ENCODE measurements around the gene KRT76.
"Not testable (repeated sequence)": the region's sequence is repeated elsewhere in the genome, so short reads cannot be mapped to it uniquely, and the experiment has no call there.

KRT76 gene

GRCh38 chr12:52796429-52796794, 19.3 kb upstream of the KRT76 start:
- DNase-seq = no peak

- DNase-seq = no peak
Observed at GRCh38 chr12:52795694-52796428, 18.7 kb upstream of the KRT76 start, which contains the start of gene KRT3. Gene KRT3 (minus strand): TSS chr12:52796117. CDS start chr12:52796042, 75 bp downstream.

DNA sequence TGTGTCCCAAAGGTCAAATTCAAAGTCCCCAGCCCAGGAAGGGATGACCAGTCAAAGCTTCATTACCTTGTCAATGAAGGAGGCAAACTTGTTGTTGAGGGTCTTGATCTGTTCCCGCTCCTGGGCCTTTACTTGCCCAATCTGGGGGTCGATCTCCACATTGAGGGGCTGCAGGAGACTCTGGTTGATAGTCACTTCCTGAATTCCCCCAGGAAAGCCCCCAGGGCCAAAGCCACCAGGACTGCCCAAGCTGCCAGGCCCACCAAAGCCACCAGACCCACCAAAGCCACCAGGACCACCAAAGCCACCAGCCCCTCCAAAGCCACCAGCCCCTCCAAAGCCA, 18.2 kb upstream of the KRT76 start:
- DNase-seq = not testable (repeated sequence)

DNA sequence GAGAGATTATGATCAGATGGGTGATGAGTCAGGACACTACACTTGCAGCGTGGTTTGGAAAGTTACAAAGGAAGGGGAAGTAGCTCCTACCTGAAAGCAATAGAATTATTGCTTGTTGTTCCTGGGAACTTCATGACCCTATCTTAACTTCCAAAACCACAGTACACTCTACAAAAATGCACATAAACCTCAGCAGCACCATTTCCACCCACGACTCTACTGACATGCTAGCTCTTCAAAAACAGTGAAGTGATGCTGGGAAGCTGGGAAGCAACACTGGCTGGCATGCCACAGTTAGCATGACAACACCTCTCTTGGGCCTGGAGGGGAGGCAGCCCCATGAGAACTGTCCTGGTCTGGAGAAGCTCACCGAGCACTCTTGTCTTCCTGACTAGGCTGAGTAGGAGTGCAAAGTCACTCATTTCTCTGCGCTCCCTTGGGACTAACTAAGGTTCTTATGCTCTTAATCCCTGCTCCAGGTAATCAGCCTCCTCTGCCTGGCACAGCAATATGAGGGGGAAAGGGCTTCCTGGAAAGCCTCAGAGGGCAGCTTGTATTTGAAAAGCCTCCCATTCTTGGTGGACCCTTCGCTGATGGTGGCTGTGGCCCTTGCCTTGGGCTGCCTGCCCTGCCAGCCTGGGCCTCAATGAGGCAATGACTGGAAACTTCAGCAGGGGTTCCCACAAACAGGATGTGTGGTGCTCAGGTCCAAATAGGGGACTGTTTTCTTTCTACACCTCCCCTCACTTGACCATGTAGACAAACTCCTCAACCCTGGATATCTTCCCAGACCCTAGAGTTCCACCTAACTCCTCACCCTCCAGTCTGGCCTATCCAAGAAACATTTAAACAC, 17.6 kb upstream of the KRT76 start:
- DNase-seq = no peak

- no peak for DNase-seq
Observed at GRCh38 chr12:52792185-52793029, 15.3 kb upstream of the KRT76 start.

DNA sequence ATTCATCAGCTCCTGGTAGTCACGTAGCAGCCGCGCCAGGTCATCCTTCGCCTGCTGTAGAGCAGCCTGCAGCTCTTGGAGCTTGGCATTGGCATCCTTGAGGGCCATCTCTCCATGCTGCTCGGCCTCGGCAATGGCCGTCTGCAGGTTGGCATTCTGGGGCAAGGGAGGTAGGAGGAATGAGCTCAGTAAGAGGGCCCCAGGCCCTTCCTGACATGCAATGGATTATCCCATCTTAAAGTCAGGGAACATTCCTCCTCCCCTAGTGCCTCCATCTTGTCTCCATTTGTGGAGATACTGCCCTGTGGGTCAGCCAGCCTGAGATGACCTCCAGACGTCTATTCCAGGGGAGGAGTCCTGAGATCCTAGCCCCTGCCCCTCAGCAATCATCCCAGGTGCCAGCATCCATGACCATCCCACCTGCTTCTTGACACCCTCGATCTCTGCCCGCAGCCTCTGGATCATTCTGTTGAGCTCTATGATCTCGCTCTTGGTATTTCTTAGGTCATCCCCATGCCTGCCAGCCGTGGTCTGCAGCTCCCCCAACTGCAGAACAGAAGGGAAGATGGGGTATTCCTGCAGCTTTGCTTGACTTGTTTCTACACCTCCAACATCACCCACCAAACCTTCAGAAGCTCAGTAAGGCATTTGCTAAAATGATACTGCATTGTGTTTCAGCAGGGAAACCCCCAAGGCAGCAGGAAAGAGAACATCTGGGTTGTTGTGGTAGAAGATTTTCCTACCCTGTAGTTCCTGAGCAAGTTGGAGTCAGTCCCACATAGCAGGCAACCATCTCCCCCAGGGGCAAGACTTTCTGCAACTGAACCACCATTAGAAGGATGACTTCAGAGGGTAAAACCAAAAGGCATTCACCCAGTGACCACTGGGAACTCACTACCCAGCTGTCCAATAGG, 14.4 kb upstream of the KRT76 start:
- DNase-seq = no peak

GRCh38 chr12:52790427-52791270, 13.5 kb upstream of the KRT76 start:
- DNase-seq = no peak

- no peak for DNase-seq
Observed at GRCh38 chr12:52789637-52790426, 12.7 kb upstream of the KRT76 start.

GRCh38 chr12:52788876-52789636, 11.9 kb upstream of the KRT76 start:
- DNase-seq = no peak

GRCh38 chr12:52788192-52788875, 11.2 kb upstream of the KRT76 start:
- no peak for DNase-seq

DNA sequence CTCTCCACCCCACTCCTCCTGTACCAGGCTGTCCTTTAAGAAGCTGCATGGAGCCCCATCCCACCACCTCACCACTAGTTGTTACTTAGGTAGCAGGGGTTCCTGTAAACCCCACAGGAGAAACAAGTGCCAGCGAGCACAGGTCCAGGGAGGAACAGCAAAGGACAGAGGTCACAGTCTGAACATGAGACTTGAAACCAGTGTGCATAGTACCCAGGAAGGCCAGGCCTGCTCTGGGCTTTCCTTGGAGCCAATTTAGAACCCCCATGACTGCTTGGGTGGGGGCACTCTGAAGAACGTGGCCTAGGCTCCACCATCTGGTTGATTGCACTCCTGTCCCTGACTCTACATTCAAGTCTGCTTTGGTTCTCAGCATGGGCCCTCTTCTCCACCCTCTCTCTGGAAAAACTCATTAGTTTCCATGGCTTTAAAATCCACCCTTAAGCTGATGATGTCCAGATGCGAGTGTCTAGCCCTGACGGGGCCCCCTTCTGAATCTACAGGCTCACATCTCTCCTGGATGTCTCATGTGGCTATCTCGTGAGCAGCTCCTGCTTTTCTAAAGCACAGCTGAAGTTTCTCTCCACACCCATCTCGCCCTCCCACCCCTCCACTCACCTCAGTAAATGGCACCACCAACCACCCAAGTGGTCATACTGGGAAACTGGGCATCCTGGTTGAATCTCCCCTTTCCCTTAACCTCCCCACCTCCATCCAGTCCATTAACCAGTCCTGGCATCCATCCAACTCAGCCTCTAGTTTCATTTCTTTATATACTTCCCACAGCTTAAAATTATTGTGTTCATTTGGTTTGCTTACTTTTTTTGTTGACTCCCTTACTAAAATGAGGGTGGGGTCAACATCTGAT, 10.4 kb upstream of the KRT76 start:
- DNase-seq = no peak

GRCh38 chr12:52784909-52785308, 7.8 kb upstream of the KRT76 start:
- no peak for DNase-seq

DNA sequence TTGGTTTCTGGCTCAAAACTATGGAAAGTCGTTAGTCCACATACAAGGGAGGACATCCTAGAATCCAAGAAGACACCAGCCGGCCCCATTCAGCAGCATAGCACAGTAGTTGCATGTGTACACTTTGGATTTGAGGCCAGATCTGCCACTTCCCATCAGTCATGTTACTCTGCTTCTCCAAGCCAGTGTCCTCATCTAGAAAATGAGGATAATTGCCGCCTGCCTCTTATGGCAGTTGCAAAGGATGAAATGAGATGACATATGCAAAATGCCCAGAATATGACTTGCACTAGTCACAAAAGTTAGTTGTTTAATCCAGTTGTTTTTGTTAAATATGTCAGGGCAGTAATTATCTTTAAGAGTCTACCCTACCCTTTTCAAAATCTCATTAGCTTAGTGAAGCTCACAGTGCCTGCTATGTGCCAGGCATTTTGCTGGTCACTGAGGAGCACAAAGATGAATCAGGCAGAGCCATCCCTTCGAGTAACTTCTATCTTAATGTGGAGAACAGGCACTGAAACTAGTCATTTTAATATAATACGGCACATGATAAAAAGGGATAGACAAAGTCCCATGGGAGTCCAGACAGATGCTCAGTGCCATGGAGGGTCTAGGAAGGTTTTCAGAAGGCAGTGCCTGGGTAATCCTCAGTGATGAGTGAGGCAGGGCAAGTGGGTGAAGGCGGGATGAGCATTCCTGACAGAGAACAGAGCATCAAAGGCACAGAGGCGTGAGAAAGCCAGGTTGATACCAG, 6.6 kb upstream of the KRT76 start:
- DNase-seq = no peak

- no peak for DNase-seq
Observed at GRCh38 chr12:52782502-52782901, 5.4 kb upstream of the KRT76 start.

DNA sequence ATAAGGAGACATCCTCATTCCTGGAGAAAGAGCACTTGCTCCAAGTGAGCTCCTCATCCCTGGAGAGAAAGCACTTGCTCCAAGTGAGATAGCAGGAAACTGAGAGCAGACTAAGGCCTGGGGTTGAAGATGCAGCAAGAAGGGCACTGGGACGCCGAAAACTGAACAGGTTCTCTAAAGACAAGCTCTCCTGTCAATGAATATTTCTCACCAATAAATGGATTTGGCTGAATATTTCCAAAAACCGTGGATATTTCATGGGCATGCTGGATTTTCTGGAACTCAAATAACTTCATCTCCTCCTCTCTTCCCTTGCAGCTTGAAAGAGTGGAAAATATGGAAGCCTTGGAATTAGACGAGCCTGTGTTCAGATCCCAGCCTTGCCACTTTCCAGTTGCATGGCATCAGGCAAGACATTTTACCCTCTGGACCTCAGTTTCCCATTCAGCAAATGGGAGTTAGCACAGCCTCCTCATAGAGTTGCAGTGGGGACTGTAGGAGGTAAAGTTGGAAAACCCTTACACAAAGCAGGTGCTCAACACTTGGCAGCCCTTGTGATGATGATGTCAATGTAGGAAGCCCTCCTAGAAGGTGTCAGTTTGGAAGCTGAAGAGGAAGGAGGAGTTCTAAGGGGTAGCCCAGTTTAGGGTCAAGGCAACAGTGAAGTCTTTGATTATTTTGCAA, 4.4 kb upstream of the KRT76 start:
- DNase-seq = no peak

GRCh38 chr12:52779914-52780313, 2.8 kb upstream of the KRT76 start:
- no peak for DNase-seq

DNA sequence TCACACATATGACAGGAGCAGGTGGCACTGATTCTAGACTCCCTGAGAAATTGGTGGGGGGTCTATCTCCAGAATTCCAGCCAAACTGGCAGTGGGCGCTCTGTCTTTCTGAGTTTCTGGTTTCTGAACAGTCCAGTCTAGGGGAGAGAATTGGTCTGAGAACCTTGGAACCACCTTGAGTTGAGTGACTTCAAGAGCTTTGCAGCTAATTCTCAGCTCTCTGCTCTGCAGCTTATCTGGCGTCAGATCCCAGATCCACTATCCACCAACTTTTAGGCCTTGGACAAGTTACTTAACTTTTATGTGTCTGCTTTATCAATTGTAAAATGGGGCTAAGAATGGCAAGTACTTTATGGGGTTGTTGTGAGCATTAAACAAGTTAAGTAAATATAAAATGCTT, 1.7 kb upstream of the KRT76 start:
- no peak for DNase-seq
